ENCODE measurements around the gene ENTPD2.

DNA sequence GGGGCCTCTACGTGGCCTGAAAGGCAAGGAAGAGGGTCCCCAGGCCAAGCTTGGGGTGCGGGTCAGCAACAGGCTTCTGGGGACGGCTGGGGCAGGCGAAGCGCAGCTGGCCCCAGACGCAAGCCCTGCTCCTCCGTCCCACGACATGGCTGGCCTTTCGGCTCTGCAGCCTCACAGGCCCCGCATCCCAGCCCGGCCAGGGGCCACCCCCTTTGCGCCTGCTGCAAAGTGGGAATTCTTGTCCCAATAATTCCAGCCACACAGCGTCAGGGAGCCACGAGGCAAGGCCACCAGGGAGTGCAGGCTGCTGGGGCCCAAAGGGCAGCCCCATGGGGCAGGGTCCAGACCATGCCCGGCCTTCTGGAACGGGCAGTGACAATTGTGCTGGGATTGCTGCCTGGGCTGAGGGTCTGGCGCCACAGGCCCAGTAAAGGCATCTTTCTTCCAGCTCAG, 1.1 kb upstream of the ENTPD2 start:
- no peak for TF ChIP-seq POLR2A (IDR thresholded peaks at IDR 0.05)
- TF ChIP-seq, protein P1, sequence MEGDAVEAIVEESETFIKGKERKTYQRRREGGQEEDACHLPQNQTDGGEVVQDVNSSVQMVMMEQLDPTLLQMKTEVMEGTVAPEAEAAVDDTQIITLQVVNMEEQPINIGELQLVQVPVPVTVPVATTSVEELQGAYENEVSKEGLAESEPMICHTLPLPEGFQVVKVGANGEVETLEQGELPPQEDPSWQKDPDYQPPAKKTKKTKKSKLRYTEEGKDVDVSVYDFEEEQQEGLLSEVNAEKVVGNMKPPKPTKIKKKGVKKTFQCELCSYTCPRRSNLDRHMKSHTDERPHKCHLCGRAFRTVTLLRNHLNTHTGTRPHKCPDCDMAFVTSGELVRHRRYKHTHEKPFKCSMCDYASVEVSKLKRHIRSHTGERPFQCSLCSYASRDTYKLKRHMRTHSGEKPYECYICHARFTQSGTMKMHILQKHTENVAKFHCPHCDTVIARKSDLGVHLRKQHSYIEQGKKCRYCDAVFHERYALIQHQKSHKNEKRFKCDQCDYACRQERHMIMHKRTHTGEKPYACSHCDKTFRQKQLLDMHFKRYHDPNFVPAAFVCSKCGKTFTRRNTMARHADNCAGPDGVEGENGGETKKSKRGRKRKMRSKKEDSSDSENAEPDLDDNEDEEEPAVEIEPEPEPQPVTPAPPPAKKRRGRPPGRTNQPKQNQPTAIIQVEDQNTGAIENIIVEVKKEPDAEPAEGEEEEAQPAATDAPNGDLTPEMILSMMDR (IDR thresholded peaks at IDR 0.05 in 4 of 5, conservative IDR thresholded peaks at IDR 0.05 in 1 of 5), result no peak
